ENCODE results near the gene MCC. TPM values are rescaled to one million over a fixed set of nuclear protein-coding genes. Genes with fewer than 3 reads are reported as not detected.

The MCC gene
- polyA plus RNA-seq, 2 of the 4 experiments (the other 2 are of a cell fraction): 0.09 to 0.10 TPM

DNA sequence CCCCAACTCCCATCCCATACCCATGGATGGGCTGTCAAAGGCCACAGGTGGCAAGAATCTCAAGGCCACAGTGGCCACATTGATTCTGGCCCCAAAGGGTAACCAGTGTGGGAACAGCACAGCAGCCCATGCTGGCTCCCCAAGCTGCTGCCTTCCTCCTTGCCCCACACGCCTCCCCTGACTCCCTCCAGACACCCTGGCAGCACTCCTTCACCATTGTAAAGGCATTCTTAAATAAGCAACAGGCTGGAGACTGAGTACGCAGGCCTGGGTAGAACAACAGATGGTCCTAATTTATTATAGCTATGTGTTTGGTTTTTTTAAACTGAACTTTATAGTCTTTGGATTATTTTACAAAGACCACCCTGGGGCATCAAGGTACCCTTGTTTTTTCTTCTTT lies 212.3 kb downstream of the MCC start:
- Histone ChIP-seq H3K9me3 (no peaks in the 10 kb centered on the region), H3K4me2 (no peak overlapping the region), H3K27ac (no peak overlapping the region), H3K4me1 (no peaks in the 10 kb centered on the region), H3K4me3 (no peak overlapping the region)
- FAIRE-seq (no peak), DNase-seq (ENCODE audit: low read depth in 1 of 2, low spot score in 1 of 2) (no peak), ATAC-seq (no peak)
- ChIA-PET POLR2A (no interaction called here), CTCF (interaction anchor here (0.7 kb wide), 1 partner anchor 280 kb away, joined by 4 read pairs; no protein-coding TSS in a partner anchor)
- TF ChIP-seq KDM1A (IDR thresholded peaks at IDR 0.05; ENCODE audit: low read depth) (no peak), CHD4 (IDR thresholded peaks at IDR 0.05; ENCODE audit: borderline replicate concordance) (no peak), GATA3 (IDR thresholded peaks at IDR 0.05; ENCODE audit: borderline replicate concordance) (no peak), NR3C1 (IDR thresholded peaks at IDR 0.05) (no peak), ZFP36 (IDR thresholded peaks at IDR 0.05; ENCODE audit: borderline replicate concordance, partially characterized antibody) (no peak), JUN (IDR thresholded peaks at IDR 0.05) (no peak), USF2 (IDR thresholded peaks at IDR 0.05) (no peak), TP53 (CRISPR knock-in tag; IDR thresholded peaks at IDR 0.05) (no peak), POLR2A (IDR thresholded peaks at IDR 0.05; ENCODE audit: low read length) (no peak), HEYL (CRISPR knock-in tag; IDR thresholded peaks at IDR 0.05) (no peak)
- TF ChIP-seq, protein P1, sequence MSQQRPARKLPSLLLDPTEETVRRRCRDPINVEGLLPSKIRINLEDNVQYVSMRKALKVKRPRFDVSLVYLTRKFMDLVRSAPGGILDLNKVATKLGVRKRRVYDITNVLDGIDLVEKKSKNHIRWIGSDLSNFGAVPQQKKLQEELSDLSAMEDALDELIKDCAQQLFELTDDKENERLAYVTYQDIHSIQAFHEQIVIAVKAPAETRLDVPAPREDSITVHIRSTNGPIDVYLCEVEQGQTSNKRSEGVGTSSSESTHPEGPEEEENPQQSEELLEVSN (IDR thresholded peaks at IDR 0.05; ENCODE audit: borderline replicate concordance, low read depth): no peak
- TF ChIP-seq, protein P2, sequence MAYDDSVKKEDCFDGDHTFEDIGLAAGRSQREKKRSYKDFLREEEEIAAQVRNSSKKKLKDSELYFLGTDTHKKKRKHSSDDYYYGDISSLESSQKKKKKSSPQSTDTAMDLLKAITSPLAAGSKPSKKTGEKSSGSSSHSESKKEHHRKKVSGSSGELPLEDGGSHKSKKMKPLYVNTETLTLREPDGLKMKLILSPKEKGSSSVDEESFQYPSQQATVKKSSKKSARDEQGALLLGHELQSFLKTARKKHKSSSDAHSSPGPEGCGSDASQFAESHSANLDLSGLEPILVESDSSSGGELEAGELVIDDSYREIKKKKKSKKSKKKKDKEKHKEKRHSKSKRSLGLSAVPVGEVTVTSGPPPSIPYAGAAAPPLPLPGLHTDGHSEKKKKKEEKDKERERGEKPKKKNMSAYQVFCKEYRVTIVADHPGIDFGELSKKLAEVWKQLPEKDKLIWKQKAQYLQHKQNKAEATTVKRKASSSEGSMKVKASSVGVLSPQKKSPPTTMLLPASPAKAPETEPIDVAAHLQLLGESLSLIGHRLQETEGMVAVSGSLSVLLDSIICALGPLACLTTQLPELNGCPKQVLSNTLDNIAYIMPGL (CRISPR knock-in tag; IDR thresholded peaks at IDR 0.05; ENCODE audit: borderline replicate concordance): no peak
- 50% methylated on average over 2 of the region's 2 CpGs for WGBS (ENCODE audit: missing lambda C conversion rate)

GRCh38 chr5:113274836-113275414 lies 213.3 kb downstream of the MCC start:
- TF ChIP-seq JUNB (IDR thresholded peaks at IDR 0.05) (no peak), CHD4 (IDR thresholded peaks at IDR 0.05; ENCODE audit: borderline replicate concordance) (no peak), RAD21 (conservative IDR thresholded peaks at IDR 0.05 in 1 of 2, IDR thresholded peaks at IDR 0.05 in 1 of 2) (no peak), EHMT2 (IDR thresholded peaks at IDR 0.05; ENCODE audit: low read depth) (no peak), CHD2 (IDR thresholded peaks at IDR 0.05; ENCODE audit: low read length, partially characterized antibody) (no peak), ZSCAN20 (CRISPR knock-in tag; IDR thresholded peaks at IDR 0.05) (no peak)
- TF ChIP-seq, protein P3, sequence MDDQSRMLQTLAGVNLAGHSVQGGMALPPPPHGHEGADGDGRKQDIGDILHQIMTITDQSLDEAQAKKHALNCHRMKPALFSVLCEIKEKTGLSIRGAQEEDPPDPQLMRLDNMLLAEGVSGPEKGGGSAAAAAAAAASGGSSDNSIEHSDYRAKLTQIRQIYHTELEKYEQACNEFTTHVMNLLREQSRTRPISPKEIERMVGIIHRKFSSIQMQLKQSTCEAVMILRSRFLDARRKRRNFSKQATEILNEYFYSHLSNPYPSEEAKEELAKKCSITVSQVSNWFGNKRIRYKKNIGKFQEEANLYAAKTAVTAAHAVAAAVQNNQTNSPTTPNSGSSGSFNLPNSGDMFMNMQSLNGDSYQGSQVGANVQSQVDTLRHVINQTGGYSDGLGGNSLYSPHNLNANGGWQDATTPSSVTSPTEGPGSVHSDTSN (IDR thresholded peaks at IDR 0.05): no peak
- Histone ChIP-seq H3K4me3 (no peak overlapping the region), H3K9me3 (no peaks in the 10 kb centered on the region), H3K4me1 (no peaks in the 10 kb centered on the region), H3K27ac (no peak overlapping the region), H3K4me2 (no peak overlapping the region)
- ChIA-PET POLR2A (no interaction called here), CTCF (no interaction called here)
- 89% methylated on average over 3 of the region's 3 CpGs for WGBS (ENCODE audit: missing lambda C conversion rate)
- no peak for FAIRE-seq
- DNase-seq (ENCODE audit: low read depth in 1 of 2, low spot score in 1 of 2): no peak
- ATAC-seq: no peak

DNA sequence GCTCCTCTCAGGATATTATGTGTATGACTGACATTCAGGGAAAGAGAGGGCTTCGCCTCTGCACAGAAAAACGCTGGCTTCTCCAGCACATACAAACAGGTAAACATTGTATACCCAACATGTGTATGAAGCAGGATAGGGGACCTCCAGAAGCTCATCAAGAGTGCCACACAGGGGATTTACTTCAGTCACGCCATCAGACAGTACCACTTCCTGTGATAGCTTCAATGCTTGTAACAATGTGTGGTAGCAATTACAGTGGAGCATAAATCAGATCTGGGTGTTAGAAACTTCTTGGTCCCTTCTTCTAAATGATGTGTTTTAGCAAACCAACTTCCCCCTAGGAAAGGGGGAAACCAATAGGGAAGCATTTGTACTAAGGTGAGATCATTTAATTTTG lies 214.3 kb downstream of the MCC start:
- CTCF ChIA-PET: no interaction called here
- no peaks in the 10 kb centered on the region for H3K4me1 ChIP-seq
- DNase-seq (ENCODE audit: low read depth in 1 of 2, low spot score in 1 of 2): no peak
- FAIRE-seq: no peak
- H3K27ac ChIP-seq: no peak overlapping the region
- H3K9me3 ChIP-seq: no peaks in the 10 kb centered on the region
- ATAC-seq: no peak
- no peak overlapping the region for H3K4me3 ChIP-seq
- no peak overlapping the region for H3K4me2 ChIP-seq
- POLR2A ChIA-PET: no interaction called here
- WGBS (ENCODE audit: missing lambda C conversion rate): 52% methylated on average over 3 of the region's 3 CpGs
- TF ChIP-seq, protein P4, sequence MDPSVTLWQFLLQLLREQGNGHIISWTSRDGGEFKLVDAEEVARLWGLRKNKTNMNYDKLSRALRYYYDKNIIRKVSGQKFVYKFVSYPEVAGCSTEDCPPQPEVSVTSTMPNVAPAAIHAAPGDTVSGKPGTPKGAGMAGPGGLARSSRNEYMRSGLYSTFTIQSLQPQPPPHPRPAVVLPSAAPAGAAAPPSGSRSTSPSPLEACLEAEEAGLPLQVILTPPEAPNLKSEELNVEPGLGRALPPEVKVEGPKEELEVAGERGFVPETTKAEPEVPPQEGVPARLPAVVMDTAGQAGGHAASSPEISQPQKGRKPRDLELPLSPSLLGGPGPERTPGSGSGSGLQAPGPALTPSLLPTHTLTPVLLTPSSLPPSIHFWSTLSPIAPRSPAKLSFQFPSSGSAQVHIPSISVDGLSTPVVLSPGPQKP (IDR thresholded peaks at IDR 0.05; ENCODE audit: low read depth, low read length): no peak
- TF ChIP-seq RFX5 (IDR thresholded peaks at IDR 0.05): no peak
- TF ChIP-seq, protein P5, sequence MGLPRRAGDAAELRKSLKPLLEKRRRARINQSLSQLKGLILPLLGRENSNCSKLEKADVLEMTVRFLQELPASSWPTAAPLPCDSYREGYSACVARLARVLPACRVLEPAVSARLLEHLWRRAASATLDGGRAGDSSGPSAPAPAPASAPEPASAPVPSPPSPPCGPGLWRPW (IDR thresholded peaks at IDR 0.05): no peak
- TF ChIP-seq, protein P6, sequence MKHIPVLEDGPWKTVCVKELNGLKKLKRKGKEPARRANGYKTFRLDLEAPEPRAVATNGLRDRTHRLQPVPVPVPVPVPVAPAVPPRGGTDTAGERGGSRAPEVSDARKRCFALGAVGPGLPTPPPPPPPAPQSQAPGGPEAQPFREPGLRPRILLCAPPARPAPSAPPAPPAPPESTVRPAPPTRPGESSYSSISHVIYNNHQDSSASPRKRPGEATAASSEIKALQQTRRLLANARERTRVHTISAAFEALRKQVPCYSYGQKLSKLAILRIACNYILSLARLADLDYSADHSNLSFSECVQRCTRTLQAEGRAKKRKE (CRISPR knock-in tag; IDR thresholded peaks at IDR 0.05; ENCODE audit: low read depth): no peak
- no peak for TF ChIP-seq EP300 (IDR thresholded peaks at IDR 0.05)
- no peak for TF ChIP-seq ZNF302 (CRISPR knock-in tag; IDR thresholded peaks at IDR 0.05)
- TF ChIP-seq PHF8 (IDR thresholded peaks at IDR 0.05; ENCODE audit: borderline replicate concordance, low read depth): no peak
- no peak for TF ChIP-seq HEYL (CRISPR knock-in tag; IDR thresholded peaks at IDR 0.05)
- no peak for TF ChIP-seq ESRRA (IDR thresholded peaks at IDR 0.05; ENCODE audit: borderline replicate concordance, low read length)
- no peak for TF ChIP-seq FOSB (CRISPR knock-in tag; IDR thresholded peaks at IDR 0.05)
- no peak for TF ChIP-seq RARB (CRISPR knock-in tag; IDR thresholded peaks at IDR 0.05)
- no peak for TF ChIP-seq HOXB13 (CRISPR knock-in tag; IDR thresholded peaks at IDR 0.05; ENCODE audit: low read depth)

All from A549 (cell line).